Stimulated activated CD8-positive, alpha-beta memory T cell treated with anti-CD3 and anti-CD28 coated beads, Interleukin-7, amount 100 ng/mL, for 48 hours (primary cell): ENCODE data around the gene WDR36.

Experiments used
- DNase-seq, 2 donors: peaks; one replicate each; pipeline ENCODE4 v3.0.0-alpha.2; 2020; ENCODE audit warnings: low read depth in 1 of 2; ENCODE audit errors: extremely low read depth in 1 of 2

The WDR36 gene

DNA sequence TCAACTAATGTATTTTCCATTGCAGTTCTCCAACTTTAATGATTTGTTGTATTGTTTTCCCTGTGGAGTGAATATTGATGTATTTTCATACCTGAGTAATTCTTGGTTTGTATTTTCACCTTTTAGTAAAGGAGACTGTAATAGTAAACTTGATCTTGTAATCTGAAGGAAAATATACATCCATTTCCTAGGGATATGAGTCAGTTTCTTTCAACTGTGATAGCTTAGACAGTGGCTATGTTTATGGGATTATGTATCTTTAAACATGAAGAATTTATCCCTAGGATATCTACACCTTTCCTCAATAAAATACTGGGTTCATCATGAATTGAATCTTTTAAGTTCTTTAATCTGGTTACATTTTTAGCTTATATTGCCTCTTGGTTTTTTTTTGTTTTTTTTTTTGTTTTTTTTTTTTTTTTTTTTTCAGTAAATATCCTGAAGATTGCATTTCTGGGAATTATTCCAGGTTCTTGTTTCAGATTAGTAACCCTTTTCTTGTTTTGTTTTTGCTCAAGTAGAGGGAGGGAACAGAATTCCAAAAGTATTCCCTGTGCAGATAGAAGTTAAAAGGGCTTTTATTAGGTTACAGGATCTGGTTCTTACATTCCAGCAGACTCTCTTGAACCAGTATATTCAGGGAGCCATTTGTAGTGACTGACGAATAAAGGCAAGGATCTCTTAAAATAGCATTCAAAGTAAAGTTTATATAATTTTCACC, 7.1 kb downstream of the WDR36 start:
- no peak for DNase-seq

DNA sequence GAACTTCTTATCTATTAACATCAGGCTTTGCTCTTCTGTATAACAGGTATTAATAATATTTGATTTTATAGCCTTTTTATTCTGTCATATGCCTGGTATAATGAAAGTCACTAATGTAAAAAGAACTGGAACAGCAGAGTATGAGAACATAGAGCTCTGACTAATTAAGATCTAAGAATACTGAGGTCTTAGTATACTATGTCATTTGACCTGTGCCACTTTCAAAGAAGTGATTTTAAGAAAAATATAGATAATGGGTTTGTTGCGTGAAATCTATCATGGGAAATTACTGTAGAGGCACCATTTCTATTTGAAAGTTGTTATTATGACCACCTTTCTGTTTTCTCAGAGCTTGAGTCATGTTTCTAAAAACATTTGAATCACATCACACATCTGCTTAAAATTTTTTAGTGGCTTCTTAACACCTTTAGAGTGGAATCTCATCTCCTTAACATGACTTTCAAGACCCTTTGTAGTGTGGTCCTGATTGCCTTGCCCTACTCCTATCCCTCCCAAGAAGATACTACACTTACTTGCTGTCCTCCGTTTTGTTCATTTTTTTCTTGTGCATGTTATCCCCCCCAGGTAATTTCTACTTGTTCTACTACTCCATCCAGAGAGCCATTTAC, 14.3 kb downstream of the WDR36 start:
- no peak for DNase-seq

DNA sequence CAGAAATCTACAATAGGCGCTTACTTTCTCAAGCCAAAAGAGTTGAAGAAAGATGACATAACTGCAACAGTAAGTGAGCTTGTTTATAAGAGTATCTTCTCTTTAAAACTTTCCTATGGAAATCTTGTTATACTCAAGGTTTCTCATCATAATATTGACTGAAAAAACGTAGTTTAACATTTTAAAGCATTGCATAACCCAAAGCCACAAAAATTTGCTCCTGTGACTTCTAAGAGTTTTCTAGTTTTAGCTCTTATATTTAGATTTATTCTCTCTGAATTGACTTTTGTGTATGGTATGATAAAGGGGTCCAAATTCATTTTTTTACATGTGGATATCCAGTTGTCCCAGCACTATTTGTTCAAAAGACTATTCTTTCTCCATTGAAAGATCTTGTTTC, 15.2 kb downstream of the WDR36 start:
- no peak for DNase-seq

DNA sequence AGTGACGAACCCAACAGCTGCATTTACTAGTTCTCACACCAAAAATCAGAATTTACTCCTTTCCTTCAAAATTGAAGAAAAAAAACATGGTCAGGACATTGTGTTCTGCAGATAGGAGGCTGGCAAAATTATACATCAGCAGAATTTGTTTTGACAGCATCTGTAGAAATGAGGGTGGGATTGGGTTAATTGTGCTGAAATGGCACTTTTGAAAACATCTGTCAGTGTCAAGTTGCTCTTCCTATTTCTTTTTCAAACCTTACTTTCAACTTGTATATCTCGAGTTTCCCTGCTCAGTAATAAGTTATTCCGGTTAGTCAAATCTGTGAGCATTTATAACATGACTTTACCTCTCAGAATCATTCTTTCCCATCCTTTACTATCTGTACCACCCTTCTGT, 19.8 kb downstream of the WDR36 start:
- no peak for DNase-seq

DNA sequence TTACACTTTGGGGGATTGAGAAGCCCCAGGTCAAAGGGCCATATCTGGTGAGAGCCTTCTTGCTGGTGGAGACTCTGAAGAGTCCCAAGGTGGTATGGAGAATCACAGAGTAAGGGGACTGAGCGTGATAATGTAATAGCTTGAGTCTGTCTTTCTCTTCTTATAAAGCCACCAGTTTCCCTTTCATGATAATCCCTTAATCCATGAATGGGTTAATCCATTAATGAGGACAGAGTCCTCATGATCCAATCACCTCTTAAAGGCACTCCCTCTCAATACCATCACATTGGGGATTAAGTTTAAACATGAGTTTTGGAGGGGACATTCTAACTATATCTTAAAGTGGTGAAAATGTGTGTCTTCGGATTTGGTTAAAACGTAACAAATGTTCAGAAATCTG, 21.5 kb downstream of the WDR36 start:
- no peak for DNase-seq

DNA sequence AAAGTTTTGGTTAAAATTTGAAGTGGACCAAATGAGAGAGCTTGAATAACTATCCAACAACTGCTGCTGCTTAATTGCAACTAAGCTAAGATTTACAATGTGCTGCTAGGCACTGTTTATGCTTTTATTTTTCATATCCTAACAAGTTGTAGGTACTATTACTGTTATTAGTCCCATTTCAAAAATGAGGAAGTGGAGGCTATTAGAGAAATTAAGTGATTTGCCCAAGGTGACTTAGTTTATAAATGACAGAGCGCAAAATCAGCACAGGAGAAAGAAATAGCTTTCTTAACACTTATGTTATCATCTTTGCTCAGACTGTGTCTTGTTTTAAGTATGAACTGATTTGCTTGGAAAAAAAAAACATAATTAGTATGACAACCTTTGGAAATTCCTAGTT, 23.1 kb downstream of the WDR36 start:
- no peak for DNase-seq

DNA sequence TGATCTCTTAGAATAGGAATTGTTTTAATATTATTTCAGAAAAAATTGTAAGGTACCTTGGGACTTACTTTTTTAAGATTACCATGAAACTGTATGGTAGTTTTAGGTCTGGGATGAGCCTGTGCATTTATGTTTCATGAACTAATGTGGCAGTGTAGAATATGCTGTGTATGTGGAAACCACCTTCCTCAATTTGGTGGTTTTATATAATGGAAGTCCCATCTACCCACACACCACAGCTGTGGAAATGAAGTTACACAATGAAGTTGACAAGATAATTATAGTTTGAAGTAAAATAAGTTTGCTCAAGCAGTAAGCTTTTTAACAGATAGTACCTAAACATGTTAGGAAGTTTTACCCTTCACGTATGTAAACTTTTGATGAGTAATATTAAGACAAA, 24.4 kb downstream of the WDR36 start:
- DNase-seq, result no peak

DNA sequence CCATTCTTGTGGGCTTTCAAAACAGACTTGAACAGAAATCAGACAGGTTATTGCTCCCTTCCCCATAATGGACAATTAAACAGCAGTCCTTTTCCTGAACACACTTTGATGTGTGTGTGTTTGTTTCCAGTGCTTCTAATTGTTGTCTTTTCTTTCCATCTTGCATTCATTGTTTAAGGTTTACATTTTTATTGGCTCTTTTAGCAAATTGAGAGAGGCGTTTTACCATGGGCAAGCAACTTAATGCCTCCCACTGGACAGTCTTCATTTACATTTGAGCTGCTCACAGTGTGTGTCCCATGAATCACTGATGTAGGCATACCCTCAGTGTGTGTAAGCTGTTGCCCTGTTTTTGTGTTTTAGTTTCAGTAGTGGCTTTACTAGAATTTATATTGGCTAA, 25.0 kb downstream of the WDR36 start:
- DNase-seq, result no peak

DNA sequence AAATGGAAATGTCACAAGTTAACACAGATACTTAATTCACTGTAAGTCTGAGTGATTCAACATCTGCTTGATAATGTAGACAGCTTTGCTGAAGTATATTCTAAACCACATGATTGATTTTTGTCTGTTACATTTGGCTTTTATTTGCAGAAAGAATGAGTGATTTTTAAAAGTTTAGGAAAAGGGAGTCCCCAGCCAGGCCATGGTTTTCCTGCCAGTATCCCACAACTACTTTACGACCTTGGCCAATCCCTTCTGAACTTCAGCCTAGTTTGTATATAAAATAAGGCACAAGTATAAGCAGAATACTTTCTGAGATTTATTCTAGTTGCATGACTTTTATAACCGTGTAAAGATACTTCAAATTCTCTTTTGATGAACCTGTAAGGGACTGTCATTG, 27.1 kb downstream of the WDR36 start:
- DNase-seq, result no peak

DNA sequence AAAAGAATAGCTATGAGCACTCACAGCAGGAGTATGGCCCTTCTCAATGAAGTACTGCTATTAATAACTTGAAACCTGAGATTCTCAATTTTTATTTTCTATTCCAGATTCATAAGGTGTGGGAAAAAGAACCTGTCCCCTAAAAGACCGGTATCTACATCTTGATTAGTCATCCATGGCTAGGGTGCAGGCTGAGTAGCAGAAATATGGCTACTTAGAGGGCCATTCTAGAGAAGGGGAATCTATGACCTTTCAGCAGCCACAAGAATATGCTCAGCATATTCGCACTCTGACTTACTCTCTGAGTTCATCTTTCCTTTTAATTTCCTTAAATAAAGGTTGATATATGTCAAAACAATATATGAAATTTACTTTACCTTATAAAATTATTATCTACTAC, 27.7 kb downstream of the WDR36 start:
- no peak for DNase-seq

DNA sequence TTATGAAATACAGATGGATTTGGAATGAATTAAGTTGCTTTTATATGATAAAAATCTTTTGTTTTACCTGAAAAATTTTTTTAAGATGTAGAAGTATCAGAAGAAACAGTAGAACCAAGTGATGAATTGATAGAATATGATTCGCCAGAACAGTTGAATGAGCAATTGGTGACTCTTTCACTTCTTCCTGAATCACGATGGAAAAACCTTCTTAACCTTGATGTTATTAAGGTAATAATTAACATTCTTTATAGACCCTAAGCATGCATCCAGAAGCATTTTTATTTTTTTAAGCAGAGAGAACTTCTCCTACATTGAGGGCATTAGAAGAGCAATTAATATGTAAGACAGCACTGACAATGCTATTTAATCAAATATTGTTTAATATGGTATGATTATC, 28.8 kb downstream of the WDR36 start:
- no peak for DNase-seq

DNA sequence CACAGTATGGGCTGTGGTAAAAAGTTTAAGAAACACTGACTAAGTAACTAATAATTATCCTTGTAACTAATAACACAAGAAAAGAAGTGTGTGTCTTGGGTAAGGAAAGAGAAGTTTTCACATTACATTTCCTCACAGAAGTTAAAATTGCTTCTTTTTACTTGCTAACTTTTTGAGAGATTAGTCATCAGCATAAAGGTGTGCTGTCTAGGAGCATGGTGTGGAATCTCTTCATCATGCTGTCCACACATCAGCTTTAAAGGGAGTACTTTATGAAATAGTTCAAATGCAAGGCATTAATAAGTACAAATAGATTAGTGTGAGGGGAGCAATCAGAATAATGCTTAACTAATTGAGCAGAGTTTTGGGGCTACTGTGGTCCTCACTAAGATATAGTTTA, 29.8 kb downstream of the WDR36 start:
- DNase-seq, result no peak

DNA sequence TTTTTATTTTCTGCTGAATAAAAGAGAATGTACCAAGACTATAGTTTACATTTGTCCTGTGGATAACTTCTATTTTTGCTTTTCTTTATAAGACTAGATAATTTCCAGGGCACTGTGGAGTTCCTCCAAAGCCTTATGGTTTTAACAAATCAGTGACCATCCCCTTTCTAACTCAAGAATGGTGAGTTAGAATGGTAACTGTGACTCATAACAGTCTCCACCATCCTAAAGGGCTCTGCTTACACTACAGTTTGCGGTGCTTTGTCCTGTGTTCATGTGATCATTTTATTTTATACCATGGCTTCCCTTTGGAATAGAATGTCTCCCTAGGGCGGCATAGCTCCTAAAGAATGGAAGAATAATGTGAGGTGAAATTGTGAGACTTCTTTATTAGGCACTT, 30.2 kb downstream of the WDR36 start:
- DNase-seq, result no peak

DNA sequence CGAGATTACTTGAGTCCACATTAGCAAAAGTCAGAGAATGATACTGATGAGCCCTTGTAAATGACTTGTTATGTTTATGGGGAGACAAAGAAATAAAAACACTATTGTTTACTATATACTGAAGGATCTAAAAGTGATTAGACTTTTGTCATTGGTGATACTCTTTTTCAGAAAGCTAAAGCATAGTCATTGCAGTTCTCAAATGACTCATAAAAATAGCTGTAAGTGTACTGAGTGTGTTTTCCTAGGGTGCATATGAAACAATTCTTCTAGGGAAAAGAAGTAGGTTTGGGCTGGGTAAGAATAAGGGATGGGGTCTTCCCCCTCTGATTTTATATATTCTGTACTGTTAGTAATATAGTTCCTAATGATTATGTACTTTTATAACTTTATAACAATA, 32.6 kb downstream of the WDR36 start:
- no peak for DNase-seq

DNA sequence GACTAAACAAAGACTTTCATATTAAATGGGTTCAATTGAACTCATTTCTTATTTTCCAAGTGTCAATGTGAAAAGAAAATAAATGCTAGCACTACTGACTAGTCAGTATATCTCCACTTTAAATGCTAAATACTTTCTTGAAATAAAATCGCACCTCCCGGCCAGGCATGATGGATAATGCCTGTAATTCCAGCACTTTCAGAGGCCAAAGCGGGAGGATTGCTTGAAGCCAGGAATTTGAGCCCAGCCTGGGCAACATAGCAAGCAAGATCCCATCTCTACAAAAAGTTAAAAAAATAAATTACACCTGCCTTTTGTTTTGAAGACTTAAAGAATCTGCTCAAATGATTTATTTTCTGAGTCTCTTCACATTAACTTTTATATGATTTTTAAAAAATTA, 34.7 kb downstream of the WDR36 start:
- no peak for DNase-seq

DNA sequence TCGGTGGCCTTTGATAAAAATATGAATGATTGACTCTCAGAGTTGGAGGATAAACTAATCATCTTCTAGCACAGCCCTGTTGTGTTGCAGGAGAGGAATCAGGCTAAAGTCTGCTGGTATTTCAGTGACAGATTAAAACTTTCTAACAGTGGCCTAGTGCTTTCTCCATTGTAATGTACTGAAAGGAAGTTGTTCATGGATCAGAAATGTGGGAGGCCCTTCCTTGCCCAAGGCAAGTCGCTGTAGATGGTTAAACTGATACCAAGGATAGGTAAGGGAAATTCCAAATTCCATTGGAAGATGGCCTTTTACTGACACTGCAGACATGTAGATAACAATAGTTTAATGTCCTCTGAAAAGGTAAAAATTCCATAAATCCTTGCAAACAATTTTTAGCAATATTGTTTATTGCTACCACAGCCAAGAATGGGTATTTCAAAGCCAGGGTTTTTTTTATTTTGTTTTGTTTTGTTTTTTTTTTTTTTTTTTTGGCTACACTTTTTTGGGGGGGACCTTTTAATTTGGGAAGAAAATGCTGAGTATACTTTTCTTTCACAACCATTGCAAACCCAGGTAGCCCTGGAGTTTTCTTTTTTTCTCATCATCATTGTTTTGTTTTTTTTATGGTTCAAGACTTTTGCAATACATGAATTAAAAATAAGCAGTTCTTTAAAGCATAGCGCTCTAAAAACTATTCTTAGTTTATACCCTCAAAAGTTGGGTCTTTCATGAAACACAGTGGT, 35.5 kb downstream of the WDR36 start:
- DNase-seq, result no peak

DNA sequence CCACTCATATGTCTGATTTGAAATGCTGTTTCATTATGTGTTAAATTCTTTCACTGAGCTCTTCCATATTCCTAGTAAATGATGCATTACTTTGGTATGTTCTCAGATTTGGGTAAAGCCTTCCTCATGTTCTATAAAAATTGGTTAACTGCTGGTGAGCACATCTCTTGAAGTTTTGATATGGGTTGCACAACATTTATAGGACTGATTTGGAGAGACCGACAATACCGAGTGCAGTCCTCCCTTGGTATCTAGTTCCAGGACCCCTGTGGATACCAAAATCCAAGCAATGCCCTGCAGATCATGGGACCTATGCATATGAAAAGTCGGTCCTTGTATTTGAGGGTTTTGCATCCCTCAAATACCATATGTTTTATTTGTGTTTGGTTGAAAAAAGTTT, 37.8 kb downstream of the WDR36 start:
- DNase-seq, result no peak

DNA sequence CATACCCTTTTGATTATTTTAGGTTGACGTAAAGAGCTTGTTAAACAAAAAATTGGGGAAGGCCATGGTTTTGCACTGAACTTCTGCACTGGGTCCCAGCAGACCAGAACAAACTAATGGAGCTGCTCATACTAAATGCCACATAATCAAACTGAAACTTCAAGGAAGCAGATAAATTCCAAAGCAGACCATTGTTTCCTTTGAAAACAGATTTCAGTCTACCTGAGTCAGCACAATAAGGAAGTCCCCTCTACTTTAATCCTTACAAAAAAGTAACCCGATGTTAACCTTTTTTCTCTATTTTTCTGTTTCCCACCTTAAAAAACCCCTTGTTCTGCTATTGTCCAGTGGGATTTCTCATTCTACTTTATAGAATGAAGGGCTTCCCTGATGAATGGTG, 39.2 kb downstream of the WDR36 start:
- DNase-seq, result no peak

DNA sequence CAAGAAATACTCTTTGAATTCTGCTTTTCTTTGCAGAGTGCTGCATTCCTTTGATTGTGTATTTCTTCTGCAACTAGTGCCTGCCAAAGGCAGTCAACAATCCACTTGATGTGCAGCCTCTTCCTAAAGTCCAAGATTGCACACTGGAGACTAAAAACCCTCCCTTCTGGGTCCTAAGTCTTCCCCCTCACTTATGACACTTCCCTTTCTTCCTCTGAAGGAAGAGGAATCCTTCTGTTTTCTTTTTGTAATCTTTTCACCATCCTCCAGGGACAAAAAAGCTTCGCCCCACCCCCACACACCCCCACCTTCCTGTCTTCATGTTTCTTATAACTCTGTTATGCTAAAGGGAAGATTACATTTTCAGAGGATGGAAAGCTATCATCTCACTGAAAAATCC, 39.9 kb downstream of the WDR36 start:
- no peak for DNase-seq

DNA sequence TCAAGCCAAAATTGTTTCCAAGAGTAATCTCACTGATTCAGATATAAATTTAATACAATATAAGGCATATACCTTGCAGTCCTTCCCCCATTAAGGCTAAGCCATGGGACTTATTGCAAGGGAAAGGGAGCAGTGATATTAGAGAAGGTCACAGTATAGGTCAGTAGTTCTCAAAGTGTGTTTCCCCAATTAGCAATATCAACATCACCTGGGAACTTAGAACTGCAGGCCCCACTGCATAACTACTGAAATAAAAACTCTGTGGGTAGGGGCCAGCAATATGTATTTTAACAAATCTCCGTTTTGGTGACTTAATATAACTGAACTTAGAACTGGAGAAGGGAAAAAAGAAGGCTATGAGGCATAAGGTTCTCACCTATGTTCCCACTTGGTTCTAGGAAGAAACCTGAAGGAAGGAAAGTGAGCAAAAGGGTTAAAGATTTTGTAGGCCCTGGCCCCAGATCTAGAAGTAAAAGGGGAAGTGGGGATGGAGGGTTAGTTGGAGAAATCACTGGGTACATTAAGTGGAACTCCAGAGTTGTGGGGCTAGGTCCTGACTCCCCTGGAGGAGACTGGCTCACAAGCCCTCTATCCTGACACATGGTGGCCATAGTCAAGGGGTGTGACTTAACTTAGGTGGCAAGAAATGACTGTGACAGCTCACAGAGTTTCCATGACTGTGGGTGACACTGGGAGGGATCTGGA, 40.7 kb downstream of the WDR36 start:
- DNase-seq, result no peak

DNA sequence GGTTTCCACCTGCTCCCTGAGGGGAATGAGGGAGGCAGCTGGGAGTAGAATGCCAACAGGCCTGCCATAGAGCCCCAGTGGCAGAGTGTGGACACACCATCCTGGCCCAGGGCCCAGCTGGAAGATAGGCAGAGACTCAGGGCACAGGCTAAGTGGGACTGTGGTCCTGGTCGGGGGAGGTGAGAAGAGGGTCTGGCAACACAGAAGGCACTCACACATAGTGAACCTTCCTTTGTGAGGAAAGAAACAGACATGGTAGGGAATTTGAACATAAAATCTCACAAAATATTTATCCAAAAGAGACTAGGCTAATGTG, 41.2 kb downstream of the WDR36 start:
- no peak for DNase-seq

DNA sequence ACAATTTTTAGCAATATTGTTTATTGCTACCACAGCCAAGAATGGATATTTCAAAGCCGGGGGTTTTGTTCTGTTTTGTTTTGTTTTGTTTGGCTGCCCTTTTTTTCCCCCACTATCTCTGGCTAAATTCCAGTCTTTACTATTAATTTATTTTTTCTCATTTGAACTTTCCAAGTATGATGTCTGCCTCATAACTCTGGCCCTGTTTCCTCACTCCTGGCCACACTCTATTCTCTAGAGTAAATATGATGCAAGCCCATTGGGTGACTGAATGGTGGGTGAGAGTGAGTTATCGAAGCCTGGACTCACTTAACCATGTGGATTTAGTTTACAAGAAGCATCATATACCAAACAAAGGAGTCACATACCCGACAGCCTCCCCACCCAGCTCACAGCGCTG, 41.9 kb downstream of the WDR36 start:
- no peak for DNase-seq
